Measurements from ENCODE around the gene DOCK4. TPM values are rescaled to one million over a fixed set of nuclear protein-coding genes. Genes with fewer than 3 reads are reported as not detected.

Gene DOCK4
- total RNA-seq, 1 experiment from 2014 or later = 4.9 TPM

DNA sequence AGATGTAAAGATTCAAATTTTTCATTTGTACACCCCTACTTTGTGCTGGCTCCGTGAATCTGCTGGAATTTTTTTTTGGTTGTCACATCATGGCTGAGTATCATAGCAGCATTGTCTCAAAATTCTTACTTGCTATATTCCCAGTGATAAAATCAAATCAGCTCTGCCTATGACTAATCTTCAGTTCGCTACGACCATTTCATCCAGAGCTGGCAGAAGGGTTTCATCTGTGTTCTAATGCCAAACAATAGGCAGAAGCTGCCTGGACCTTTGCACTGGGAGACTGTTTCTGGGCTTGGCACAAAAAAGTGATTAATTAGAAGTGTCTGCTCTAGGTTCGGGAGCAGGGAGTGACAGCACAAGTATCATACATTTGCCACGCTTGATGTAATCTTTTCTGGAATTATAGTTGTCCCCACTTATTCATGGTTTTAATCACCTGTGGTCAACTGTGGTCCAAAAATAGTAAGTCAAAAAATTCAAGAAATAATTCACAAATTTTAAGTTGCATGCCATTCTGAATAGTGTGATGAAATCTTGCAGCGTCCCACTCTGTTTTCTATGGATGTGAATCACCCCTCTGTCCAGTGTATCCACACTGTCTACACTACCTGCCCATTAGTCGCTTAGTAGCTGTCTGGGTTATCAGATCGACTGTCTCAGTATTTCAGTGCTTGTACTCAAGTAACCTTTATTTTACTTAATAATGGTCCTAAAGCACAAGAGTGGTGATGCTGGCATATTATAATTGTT lies 523.4 kb downstream of the DOCK4 start:
- WGBS (ENCODE audit: extremely low coverage, insufficient read length, low lambda C conversion rate) = no CpG with 5 or more reads among the region's 8 CpGs
- no peaks in the 10 kb centered on the region; the same call in 1 of the 2 replicates for H3K27me3 Mint-ChIP-seq (ENCODE audit: low read depth)
- no peak overlapping the region for H4K8ac ChIP-seq (replicated peaks; ENCODE audit: insufficient read length, low read depth, low read length)
- H4K91ac ChIP-seq (ENCODE audit: insufficient read length, low read depth, low read length) = no peak overlapping the region
- H2AK5ac ChIP-seq (ENCODE audit: insufficient read length, low read length) = no peak overlapping the region
- no peak overlapping the region for H2BK15ac ChIP-seq (ENCODE audit: low read depth, low read length)
- no peak overlapping the region for H3T11ph ChIP-seq (ENCODE audit: low read length)
- no peaks in the 10 kb centered on the region for H4K20me1 ChIP-seq (ENCODE audit: control insufficient read depth, insufficient read depth, insufficient read length)
- H3K9me3 ChIP-seq (ENCODE audit: control insufficient read depth, low read depth, low read length) = no peaks in the 10 kb centered on the region
- H3K36me3 Mint-ChIP-seq (ENCODE audit: insufficient read depth in 1 of 3, low read depth in 3 of 3) = no peaks in the 10 kb centered on the region; a peak in 1 of 7 replicates
- no peaks in the 10 kb centered on the region for H3K79me1 ChIP-seq (ENCODE audit: insufficient read depth, low read depth, low read length, poor library complexity, severe bottlenecking)
- no peak overlapping the region for H3K4ac ChIP-seq (ENCODE audit: low read depth, low read length)
- DNase-seq = no peak
- no peak overlapping the region for H3K4me3 Mint-ChIP-seq
- no peak overlapping the region for H3K27ac ChIP-seq (ENCODE audit: insufficient read length, low read depth, low read length)
- no peaks in the 10 kb centered on the region for H3K4me1 ChIP-seq (ENCODE audit: insufficient read depth, low read length)
- H3K23me2 ChIP-seq (ENCODE audit: insufficient read length, low read depth, low read length, poor library complexity, severe bottlenecking) = no peaks in the 10 kb centered on the region
- no peaks in the 10 kb centered on the region for H3K27me3 ChIP-seq (ENCODE audit: insufficient read depth, low read length)
- H2BK12ac ChIP-seq (ENCODE audit: insufficient read length, low read depth, low read length) = no peak overlapping the region
- H3K9me3 Mint-ChIP-seq = no peaks in the 10 kb centered on the region
- H3K18ac ChIP-seq (ENCODE audit: insufficient read length, low read depth, low read length) = no peak overlapping the region
- TF ChIP-seq, protein P1, sequence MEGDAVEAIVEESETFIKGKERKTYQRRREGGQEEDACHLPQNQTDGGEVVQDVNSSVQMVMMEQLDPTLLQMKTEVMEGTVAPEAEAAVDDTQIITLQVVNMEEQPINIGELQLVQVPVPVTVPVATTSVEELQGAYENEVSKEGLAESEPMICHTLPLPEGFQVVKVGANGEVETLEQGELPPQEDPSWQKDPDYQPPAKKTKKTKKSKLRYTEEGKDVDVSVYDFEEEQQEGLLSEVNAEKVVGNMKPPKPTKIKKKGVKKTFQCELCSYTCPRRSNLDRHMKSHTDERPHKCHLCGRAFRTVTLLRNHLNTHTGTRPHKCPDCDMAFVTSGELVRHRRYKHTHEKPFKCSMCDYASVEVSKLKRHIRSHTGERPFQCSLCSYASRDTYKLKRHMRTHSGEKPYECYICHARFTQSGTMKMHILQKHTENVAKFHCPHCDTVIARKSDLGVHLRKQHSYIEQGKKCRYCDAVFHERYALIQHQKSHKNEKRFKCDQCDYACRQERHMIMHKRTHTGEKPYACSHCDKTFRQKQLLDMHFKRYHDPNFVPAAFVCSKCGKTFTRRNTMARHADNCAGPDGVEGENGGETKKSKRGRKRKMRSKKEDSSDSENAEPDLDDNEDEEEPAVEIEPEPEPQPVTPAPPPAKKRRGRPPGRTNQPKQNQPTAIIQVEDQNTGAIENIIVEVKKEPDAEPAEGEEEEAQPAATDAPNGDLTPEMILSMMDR (conservative IDR thresholded peaks at IDR 0.05) = no peak
- no peak overlapping the region for H3K56ac ChIP-seq (ENCODE audit: insufficient read length, low read depth, low read length)
- H3K4me1 Mint-ChIP-seq = peaks cover 0 to 7% of the 10 kb centered on the region in 2 experiments; a peak in 2 of 4 replicates
- H3K4me2 ChIP-seq (ENCODE audit: insufficient read depth, insufficient read length, low read length) = no peak overlapping the region
- no peak overlapping the region for H3K23ac ChIP-seq (ENCODE audit: insufficient read length, low read depth, low read length)
- H4K5ac ChIP-seq (ENCODE audit: insufficient read length, low read depth, low read length) = no peak overlapping the region
- H3K14ac ChIP-seq (ENCODE audit: insufficient read depth, low read length) = no peak overlapping the region
- no peak overlapping the region for H3K27ac Mint-ChIP-seq
- no peak overlapping the region for H2BK5ac ChIP-seq (ENCODE audit: insufficient read length, low read length)
- no peak overlapping the region for H2AFZ ChIP-seq (ENCODE audit: low read length)
- no peak overlapping the region for H2BK20ac ChIP-seq (ENCODE audit: low read depth, low read length, poor library complexity, severe bottlenecking)
- no peak overlapping the region for H2BK120ac ChIP-seq (ENCODE audit: low read depth, low read length, poor library complexity, severe bottlenecking)
- no peaks in the 10 kb centered on the region for H3K79me2 ChIP-seq (ENCODE audit: insufficient read depth, low read length)
- H3K9ac ChIP-seq (ENCODE audit: extremely low read depth, insufficient read length, low read length) = no peak overlapping the region
